B cell (primary cell): ENCODE results near the gene NET1. TPM values are rescaled to one million over a fixed set of nuclear protein-coding genes. Genes with fewer than 3 reads are reported as not detected.

Source experiments
- ATAC-seq: fragments of 200-7000 bp; cut with Tn5 transposase; one replicate; pipeline ENCODE4 v1.10.0; 2021; ENCODE audit warnings: low read depth, mild to moderate bottlenecking, moderate number of reproducible peaks, moderate library complexity
- CTCF ChIA-PET: fragments of 350-600 bp; sonication (Branson Sonifier 250); formaldehyde crosslinking; loops from one replicate; lab custom pipeline; 2021; ENCODE audit warnings: antibody characterized with exemption, inconsistent platforms; lab: Charles Lee
- POLR2A ChIA-PET: fragments of 350-600 bp; sonication (Branson Sonifier 250); formaldehyde crosslinking; loops from one replicate; lab custom pipeline; 2021; ENCODE audit warnings: antibody characterized with exemption; lab: Charles Lee
- DNase-seq: peaks from one replicate; pipeline ENCODE4 v3.0.0; 2013
- H2AFZ ChIP-seq: 2 replicates; pipeline ENCODE4 v1.6.1; 2012; ENCODE audit warnings: mild to moderate bottlenecking, low read depth, low read length; ENCODE audit not compliant: insufficient read depth, poor library complexity, severe bottlenecking
- H3K27ac ChIP-seq, 2 donors: 1 replicate in 1 of 2; 2 replicates in 1 of 2; pipeline ENCODE4 v1.5.1; 2012 to 2013; ENCODE audit warnings: low read length in 2 of 2, mild to moderate bottlenecking in 2 of 2, moderate library complexity in 1 of 2
- H3K27me3 ChIP-seq, 4 experiments: fragments of 200-600 bp in 1 of 4; sonication (generic) in 1 of 4; replicated peaks in 1 of 4; 1 replicate in 2 of 4; 2 replicates in 2 of 4; pipeline versions ENCODE4 v1.6.1 to v1.7.0; 2013 to 2016; ENCODE audit warnings: low read length in 3 of 4, mild to moderate bottlenecking in 2 of 4, mixed read lengths in 1 of 4, moderate library complexity in 1 of 4; ENCODE audit not compliant: insufficient read depth in 4 of 4, control insufficient read depth in 3 of 4; ENCODE audit errors: control extremely low read depth in 1 of 4
- H3K36me3 ChIP-seq, 2 experiments: replicated peaks in 1 of 2; 1 replicate in 1 of 2; 2 replicates in 1 of 2; pipeline versions ENCODE4 v1.6.1 to v1.7.1; 2013; ENCODE audit warnings: low read length in 1 of 2; ENCODE audit not compliant: insufficient read depth in 2 of 2, control insufficient read depth in 1 of 2; ENCODE audit errors: control extremely low read depth in 1 of 2, extremely low read depth in 1 of 2
- H3K4me1 ChIP-seq, 2 donors: fragments of 200-600 bp in 1 of 2; sonication (generic) in 1 of 2; 1 replicate in 1 of 2; 2 replicates in 1 of 2; pipeline versions ENCODE4 v1.5.1 to v1.6.1; 2013 to 2017; ENCODE audit warnings: low read length in 2 of 2; ENCODE audit not compliant: control insufficient read depth in 2 of 2, insufficient read depth in 2 of 2
- H3K4me2 ChIP-seq: replicated peaks from 2 replicates; pipeline ENCODE3; 2012; ENCODE audit warnings: mild to moderate bottlenecking, low read depth, low read length; ENCODE audit not compliant: poor library complexity, severe bottlenecking
- H3K4me3 ChIP-seq, 5 experiments: fragments of 200-600 bp in 1 of 5; sonication (generic) in 1 of 5; 1 replicate in 3 of 5; 2 replicates in 2 of 5; pipeline versions ENCODE4 v1.5.1 to v1.7.0; 2011 to 2016; ENCODE audit warnings: low read length in 4 of 5, mild to moderate bottlenecking in 4 of 5, low read depth in 2 of 5, control low read depth in 1 of 5, moderate library complexity in 1 of 5; ENCODE audit not compliant: insufficient read depth in 1 of 5; ENCODE audit errors: control extremely low read depth in 1 of 5, extremely low read depth in 1 of 5
- H3K79me2 ChIP-seq: fragments of 200-600 bp; sonication (generic); one replicate; pipeline ENCODE4 v1.6.0; 2016; ENCODE audit warnings: low read length; ENCODE audit not compliant: control insufficient read depth, insufficient read depth
- H3K9ac ChIP-seq: fragments of 200-600 bp; sonication (generic); 2 replicates; pipeline ENCODE4 v1.6.1; 2017; ENCODE audit warnings: mild to moderate bottlenecking, low read length, moderate library complexity
- H3K9me3 ChIP-seq, 3 donors: one replicate each; pipeline versions ENCODE4 v1.6.1 to v1.7.1; 2013; ENCODE audit warnings: low read length in 2 of 3; ENCODE audit not compliant: control insufficient read depth in 2 of 3, insufficient read depth in 1 of 3; ENCODE audit errors: control extremely low read depth in 1 of 3
- H4K20me1 ChIP-seq: 2 replicates; pipeline ENCODE4 v1.6.0; 2012; ENCODE audit warnings: mild to moderate bottlenecking, low read length; ENCODE audit not compliant: insufficient read depth, control insufficient read depth, poor library complexity, severe bottlenecking
- H3K27ac Mint-ChIP-seq: one replicate; pipeline ENCODE4 v1.8.0; 2021; ENCODE audit warnings: mixed read lengths
- H3K27me3 Mint-ChIP-seq: one replicate; pipeline ENCODE4 v1.8.0; 2021; ENCODE audit warnings: mixed read lengths
- H3K4me1 Mint-ChIP-seq: one replicate; pipeline ENCODE4 v1.8.0; 2021; ENCODE audit warnings: mixed read lengths
- H3K4me3 Mint-ChIP-seq: one replicate; pipeline ENCODE4 v1.8.0; 2021; ENCODE audit warnings: mixed read lengths
- H3K9me3 Mint-ChIP-seq: one replicate; pipeline ENCODE4 v1.8.0; 2022; ENCODE audit warnings: mixed read lengths; ENCODE audit not compliant: insufficient read depth
- EZH2 ChIP-seq: IDR thresholded peaks from 2 replicates; pipeline ENCODE4 v1.6.1; 2012; ENCODE audit warnings: borderline replicate concordance, low read depth, mild to moderate bottlenecking, moderate library complexity, low read length; ENCODE audit not compliant: insufficient read depth, poor library complexity, severe bottlenecking
- WGBS: methylation state at CpG from one replicate; pipeline ENCODE4 v1.1.5; 2013; ENCODE audit warnings: missing lambda C conversion rate; ENCODE audit not compliant: insufficient coverage; 5-methylcytosine and 5-hydroxymethylcytosine counted together
- intact Hi-C: fragments of 100-400 bp; cut with micrococcal nuclease; formaldehyde crosslinking; loops from one replicate; pipeline ENCODE4 v1.10.0; 2022
- polyA plus RNA-seq: library from polyadenylated mRNA; depleted of rRNA; stranded (reverse); fragments of >200 nt; gene quantifications from 2 replicates; pipeline ENCODE4 v1.2.3, GENCODE V29; 2012
- total RNA-seq, 2 donors: library from RNA; stranded (reverse); fragments of 120-200 nt in 1 of 2; gene quantifications; 1 replicate in 1 of 2; 2 replicates in 1 of 2; pipeline versions ENCODE4 v1.2.3 to v1.2.4, GENCODE V29; 2013 to 2022
- TF ChIP-seq, protein P1 (sequence below): fragments of 200-600 bp; IDR thresholded peaks from one replicate; pipeline ENCODE4 v1.8.0; 2022; ENCODE audit warnings: antibody characterized with exemption, mild to moderate bottlenecking

The NET1 gene
- total and polyA plus RNA-seq, 2 donors (not counting 1 experiment from before 2014, with no cell fraction given): 3.5 to 6.4 TPM

DNA sequence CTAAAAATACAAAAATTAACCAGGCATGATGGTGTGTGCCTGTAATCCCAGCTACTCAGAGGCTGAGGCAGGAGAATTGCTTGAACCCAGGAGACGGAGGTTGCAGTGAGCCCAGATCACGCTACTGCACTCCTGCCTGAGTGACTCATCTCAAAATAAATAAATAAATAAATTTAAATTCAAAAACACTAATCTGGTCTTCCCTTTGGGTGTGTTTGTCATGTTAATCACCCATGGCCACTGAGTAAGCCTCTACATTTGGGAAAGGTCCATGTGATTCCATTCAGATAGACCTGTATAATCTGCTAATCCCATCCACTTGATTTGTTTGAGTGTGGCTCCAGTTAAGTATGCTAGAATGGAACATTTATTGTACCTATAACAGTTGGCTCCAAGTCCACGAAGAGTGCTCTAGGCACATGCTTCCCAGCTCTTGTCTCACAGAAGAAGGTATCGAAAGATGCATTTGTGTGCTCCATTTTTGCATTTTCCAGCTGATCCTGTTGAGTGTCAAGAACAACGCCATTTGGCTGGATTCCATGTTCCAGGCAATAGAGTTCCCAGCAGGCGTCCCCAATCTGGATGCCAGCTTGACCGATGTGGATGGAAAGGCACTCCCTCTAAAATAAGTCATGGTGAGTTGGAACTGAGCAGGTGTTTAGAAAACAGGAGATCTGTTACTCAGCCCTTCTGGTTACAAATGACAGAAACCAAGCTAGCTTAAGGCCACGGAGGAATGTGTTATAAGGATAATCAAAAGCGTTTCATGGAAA lies 11.7 kb upstream of the NET1 start:
- no peak overlapping the region for H3K9ac ChIP-seq
- ChIA-PET CTCF (no interaction called here), POLR2A (no interaction called here)
- Mint-ChIP-seq H3K9me3 (no peaks in the 10 kb centered on the region), H3K4me1 (no peaks in the 10 kb centered on the region), H3K27me3 (peaks cover 30% of the 10 kb centered on the region), H3K4me3 (no peak overlapping the region), H3K27ac (no peak overlapping the region)
- no peaks in the 10 kb centered on the region for H3K9me3 ChIP-seq
- 95% methylated on average over 3 of the region's 9 CpGs for whole genome bisulfite sequencing
- ATAC-seq (no peak), DNase-seq (no peak)
- peaks cover 0 to 3% (median 1%) of the 10 kb centered on the region in 4 experiments for H3K27me3 ChIP-seq
- no peaks in the 10 kb centered on the region for H4K20me1 ChIP-seq
- H3K27ac ChIP-seq: no peak overlapping the region
- no peaks in the 10 kb centered on the region for H3K4me1 ChIP-seq
- H3K4me3 ChIP-seq: no peak overlapping the region
- H3K4me2 ChIP-seq: no peak overlapping the region
- no peak for TF ChIP-seq EZH2
- TF ChIP-seq, protein P1, sequence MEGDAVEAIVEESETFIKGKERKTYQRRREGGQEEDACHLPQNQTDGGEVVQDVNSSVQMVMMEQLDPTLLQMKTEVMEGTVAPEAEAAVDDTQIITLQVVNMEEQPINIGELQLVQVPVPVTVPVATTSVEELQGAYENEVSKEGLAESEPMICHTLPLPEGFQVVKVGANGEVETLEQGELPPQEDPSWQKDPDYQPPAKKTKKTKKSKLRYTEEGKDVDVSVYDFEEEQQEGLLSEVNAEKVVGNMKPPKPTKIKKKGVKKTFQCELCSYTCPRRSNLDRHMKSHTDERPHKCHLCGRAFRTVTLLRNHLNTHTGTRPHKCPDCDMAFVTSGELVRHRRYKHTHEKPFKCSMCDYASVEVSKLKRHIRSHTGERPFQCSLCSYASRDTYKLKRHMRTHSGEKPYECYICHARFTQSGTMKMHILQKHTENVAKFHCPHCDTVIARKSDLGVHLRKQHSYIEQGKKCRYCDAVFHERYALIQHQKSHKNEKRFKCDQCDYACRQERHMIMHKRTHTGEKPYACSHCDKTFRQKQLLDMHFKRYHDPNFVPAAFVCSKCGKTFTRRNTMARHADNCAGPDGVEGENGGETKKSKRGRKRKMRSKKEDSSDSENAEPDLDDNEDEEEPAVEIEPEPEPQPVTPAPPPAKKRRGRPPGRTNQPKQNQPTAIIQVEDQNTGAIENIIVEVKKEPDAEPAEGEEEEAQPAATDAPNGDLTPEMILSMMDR: no peak
- H3K36me3 ChIP-seq: no peaks in the 10 kb centered on the region
- intact Hi-C loops: no loop called here
- no peak overlapping the region for H2AFZ ChIP-seq
- no peaks in the 10 kb centered on the region for H3K79me2 ChIP-seq

DNA sequence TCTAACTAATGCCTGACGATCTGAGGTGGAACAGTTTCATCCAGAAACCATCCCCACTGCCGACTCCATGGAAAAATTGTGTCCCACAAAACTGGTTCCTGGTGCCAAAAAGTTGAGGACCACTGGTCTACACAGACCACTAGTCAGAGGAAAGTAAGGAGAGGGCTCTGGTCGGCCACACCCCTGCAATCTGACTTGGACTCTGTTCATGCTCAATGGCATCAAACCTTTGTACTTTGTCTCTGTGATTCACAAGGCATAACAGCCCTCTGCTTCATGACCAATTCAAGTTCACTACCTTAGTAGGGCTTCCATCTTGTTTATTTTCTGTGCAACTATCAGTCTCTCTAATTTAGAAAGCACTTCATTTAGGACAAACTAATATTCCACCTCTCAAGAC lies 9.6 kb upstream of the NET1 start:
- Histone ChIP-seq H3K9me3 (no peaks in the 10 kb centered on the region), H2AFZ (no peak overlapping the region), H3K79me2 (no peaks in the 10 kb centered on the region), H3K4me2 (no peak overlapping the region), H3K4me3 (no peak overlapping the region), H3K9ac (no peak overlapping the region), H3K4me1 (no peaks in the 10 kb centered on the region), H3K27me3 (peaks cover 0 to 2% (median under 1%) of the 10 kb centered on the region in 4 experiments), H3K36me3 (no peaks in the 10 kb centered on the region), H4K20me1 (no peaks in the 10 kb centered on the region), H3K27ac (no peak overlapping the region)
- H3K27me3 Mint-ChIP-seq: peaks cover 21% of the 10 kb centered on the region
- DNase-seq (no peak), ATAC-seq (no peak)
- ChIA-PET POLR2A (no interaction called here), CTCF (no interaction called here)
- H3K4me1 Mint-ChIP-seq: no peaks in the 10 kb centered on the region
- H3K27ac Mint-ChIP-seq: no peak overlapping the region
- no peak overlapping the region for H3K4me3 Mint-ChIP-seq
- intact Hi-C loops: no loop called here
- no peaks in the 10 kb centered on the region for H3K9me3 Mint-ChIP-seq
- WGBS: 100% methylated on average over 1 of the region's 3 CpGs
- no peak for TF ChIP-seq EZH2
- TF ChIP-seq, protein P1: no peak
